Measurements from ENCODE around the gene ZNF473.
"Not testable (repeated sequence)": the region's sequence is repeated elsewhere in the genome, so short reads cannot be mapped to it uniquely, and the experiment has no call there.

The ZNF473 gene

GRCh38 chr19:50051228-50051895 lies 25.6 kb downstream of the ZNF473 start:
- DNase-seq = not testable (repeated sequence)

GRCh38 chr19:50051964-50052363 lies 26.2 kb downstream of the ZNF473 start:
- DNase-seq = no peak

- DNase-seq = no peak
Observed at GRCh38 chr19:50053119-50053518, 27.3 kb downstream of the ZNF473 start.

- no peak for DNase-seq
Observed at GRCh38 chr19:50058425-50058824, 32.6 kb downstream of the ZNF473 start.

- DNase-seq = no peak
Observed at GRCh38 chr19:50059045-50059444, 33.2 kb downstream of the ZNF473 start.

GRCh38 chr19:50060107-50060506 lies 34.3 kb downstream of the ZNF473 start:
- DNase-seq = no peak

GRCh38 chr19:50061650-50062049 lies 35.8 kb downstream of the ZNF473 start:
- no peak for DNase-seq

- no peak for DNase-seq
Observed at GRCh38 chr19:50065938-50066337, 40.1 kb downstream of the ZNF473 start.

- no peak for DNase-seq
Observed at GRCh38 chr19:50067575-50067974, 41.8 kb downstream of the ZNF473 start.

- DNase-seq = not testable (repeated sequence)
Observed at GRCh38 chr19:50068382-50068781, 42.6 kb downstream of the ZNF473 start.

- not testable (repeated sequence) for DNase-seq
Observed at GRCh38 chr19:50075076-50075475, 49.3 kb downstream of the ZNF473 start.

- DNase-seq = not testable (repeated sequence)
Observed at GRCh38 chr19:50075644-50076372, 50.0 kb downstream of the ZNF473 start.

- DNase-seq = not testable (repeated sequence)
Observed at GRCh38 chr19:50076581-50077355, 51.0 kb downstream of the ZNF473 start.

GRCh38 chr19:50079014-50079413 lies 53.2 kb downstream of the ZNF473 start:
- DNase-seq = not testable (repeated sequence)

GRCh38 chr19:50084440-50084839 lies 58.6 kb downstream of the ZNF473 start:
- not testable (repeated sequence) for DNase-seq

GRCh38 chr19:50087153-50087552 lies 61.3 kb downstream of the ZNF473 start:
- not testable (repeated sequence) for DNase-seq

- DNase-seq = peak; percentile 37
Observed at GRCh38 chr19:50090706-50091105, 64.9 kb downstream of the ZNF473 start.

GRCh38 chr19:50091786-50092185 lies 66.0 kb downstream of the ZNF473 start:
- not testable (repeated sequence) for DNase-seq

GRCh38 chr19:50092597-50092996 lies 66.8 kb downstream of the ZNF473 start:
- not testable (repeated sequence) for DNase-seq

- DNase-seq = not testable (repeated sequence)
Observed at GRCh38 chr19:50097884-50098283, 72.1 kb downstream of the ZNF473 start.

- DNase-seq = not testable (repeated sequence)
Observed at GRCh38 chr19:50098892-50099291, 73.1 kb downstream of the ZNF473 start.

- DNase-seq = not testable (repeated sequence)
Observed at GRCh38 chr19:50099696-50100095, 73.9 kb downstream of the ZNF473 start.

- DNase-seq = not testable (repeated sequence)
Observed at GRCh38 chr19:50100946-50101345, 75.1 kb downstream of the ZNF473 start.
